ENCODE data around the gene DBF4B. TPM values are rescaled to one million over a fixed set of nuclear protein-coding genes. Genes with fewer than 3 reads are reported as not detected.

The DBF4B gene
- total and polyA plus RNA-seq, 2 of the 13 experiments (the other 11 are each of a cell fraction or from before 2014, with no cell fraction given) = 11.7 to 13.2 TPM

- no peak; the same call in 1 of the 2 replicates for TF ChIP-seq ZNF34 (CRISPR knock-in tag; IDR thresholded peaks at IDR 0.05; ENCODE audit: borderline replicate concordance)
- no peak for TF ChIP-seq ZNF510 (CRISPR knock-in tag; IDR thresholded peaks at IDR 0.05; ENCODE audit: low read depth)
- TF ChIP-seq SP2 (CRISPR knock-in tag; IDR thresholded peaks at IDR 0.05) = no peak; the same call in 1 of the 2 replicates
- no peak for TF ChIP-seq ZMYM4 (CRISPR knock-in tag; IDR thresholded peaks at IDR 0.05)
- TF ChIP-seq FIP1L1 (IDR thresholded peaks at IDR 0.05; ENCODE audit: borderline replicate concordance, insufficient read depth, low read depth, low read length) = no peak
- TF ChIP-seq TAF1 (CRISPR knock-in tag; IDR thresholded peaks at IDR 0.05) = 0 out of 2 replicates have a peak, but pooled peaks have one; percentile 1
- TF ChIP-seq TOE1 (CRISPR knock-in tag; IDR thresholded peaks at IDR 0.05) = no peak
- no peak for TF ChIP-seq ZNF788 (CRISPR knock-in tag; IDR thresholded peaks at IDR 0.05; ENCODE audit: borderline replicate concordance)
- TF ChIP-seq NFE2L1 (CRISPR knock-in tag; IDR thresholded peaks at IDR 0.05; ENCODE audit: borderline replicate concordance) = no peak
- TF ChIP-seq ZNF207 (IDR thresholded peaks at IDR 0.05; ENCODE audit: borderline replicate concordance) = no peak
- no peak for TF ChIP-seq SMAD9 (CRISPR knock-in tag; IDR thresholded peaks at IDR 0.05)
- TF ChIP-seq ZZZ3 (CRISPR knock-in tag; IDR thresholded peaks at IDR 0.05; ENCODE audit: borderline replicate concordance) = 0 out of 2 replicates have a peak, but pooled peaks have one; percentile 53
- TF ChIP-seq ZNF275 (CRISPR knock-in tag; IDR thresholded peaks at IDR 0.05; ENCODE audit: borderline replicate concordance) = no peak
- TF ChIP-seq TP53 (CRISPR knock-in tag; conservative IDR thresholded peaks at IDR 0.05) = no peak
- TF ChIP-seq ZNF577 (CRISPR knock-in tag; IDR thresholded peaks at IDR 0.05; ENCODE audit: borderline replicate concordance, low read depth) = no peak
- TF ChIP-seq SAFB2 (CRISPR knock-in tag; IDR thresholded peaks at IDR 0.05; ENCODE audit: borderline replicate concordance, low read depth) = 0 out of 2 replicates have a peak, but pooled peaks have one; percentile 24
- no peak for TF ChIP-seq HOXA9 (CRISPR knock-in tag; IDR thresholded peaks at IDR 0.05; ENCODE audit: borderline replicate concordance)
- no peak for TF ChIP-seq SSRP1 (CRISPR knock-in tag; IDR thresholded peaks at IDR 0.05)
- TF ChIP-seq ZNF777 (CRISPR knock-in tag; IDR thresholded peaks at IDR 0.05) = no peak
- no peak for TF ChIP-seq KDM6A (CRISPR knock-in tag; IDR thresholded peaks at IDR 0.05; ENCODE audit: low read depth)
- TF ChIP-seq BCL6 (CRISPR knock-in tag; IDR thresholded peaks at IDR 0.05) = 0 out of 2 replicates have a peak, but pooled peaks have one; percentile 9
- TF ChIP-seq SNAI1 (CRISPR knock-in tag; IDR thresholded peaks at IDR 0.05; ENCODE audit: borderline replicate concordance) = 0 out of 2 replicates have a peak, but pooled peaks have one; percentile 1
- no peak for TF ChIP-seq POGK (CRISPR knock-in tag; conservative IDR thresholded peaks at IDR 0.05)
- TF ChIP-seq SYNCRIP (IDR thresholded peaks at IDR 0.05; ENCODE audit: insufficient read depth, low read depth, low read length) = no peak
- no peak for TF ChIP-seq ELF3 (CRISPR knock-in tag; IDR thresholded peaks at IDR 0.05)
- no peak for TF ChIP-seq HDAC6 (IDR thresholded peaks at IDR 0.05; ENCODE audit: low read depth, low read length)
- no peak for TF ChIP-seq LBX2 (CRISPR knock-in tag; IDR thresholded peaks at IDR 0.05; ENCODE audit: borderline replicate concordance)
- no peak; the same call in 1 of the 2 replicates for TF ChIP-seq HDAC1 (CRISPR knock-in tag; IDR thresholded peaks at IDR 0.05)
Measured at GRCh38 chr17:44775838-44776621, 67.6 kb downstream of the DBF4B start (continued).

Measured in HepG2 (cell line).